ENCODE measurements around the gene FOXJ3.
A peak's percentile ranks its signal among the peaks of the same experiment; 100 is the strongest.

Gene FOXJ3

GRCh38 chr1:42144711-42145388 lies 190.2 kb downstream of the FOXJ3 start:
- H3K36me3 Mint-ChIP-seq, result no peaks in the 10 kb centered on the region
- no peaks in the 10 kb centered on the region for H3K9me3 Mint-ChIP-seq
- ATAC-seq (replicated peaks) (no peak), DNase-seq (no peak)
- peaks cover 0 to 7% of the 10 kb centered on the region in 2 donors for H3K4me1 Mint-ChIP-seq
- H3K4me3 Mint-ChIP-seq, result no peak overlapping the region
- H3K27me3 Mint-ChIP-seq, result peaks cover 15 to 23% of the 10 kb centered on the region in 2 donors
- no peak overlapping the region for H3K27ac Mint-ChIP-seq

GRCh38 chr1:42143896-42144710 lies 190.9 kb downstream of the FOXJ3 start:
- H3K36me3 Mint-ChIP-seq, result no peaks in the 10 kb centered on the region
- H3K27me3 Mint-ChIP-seq, result peaks cover 11 to 23% of the 10 kb centered on the region in 2 donors
- H3K9me3 Mint-ChIP-seq, result no peaks in the 10 kb centered on the region
- H3K4me1 Mint-ChIP-seq, result peaks cover 0 to 7% of the 10 kb centered on the region in 2 donors
- DNase-seq, result no peak
- no peak overlapping the region for H3K27ac Mint-ChIP-seq
- no peak for ATAC-seq (replicated peaks)
- no peak overlapping the region for H3K4me3 Mint-ChIP-seq

GRCh38 chr1:42142894-42143675 lies 191.9 kb downstream of the FOXJ3 start:
- Mint-ChIP-seq H3K4me3 (no peak overlapping the region), H3K27me3 (peaks cover 17 to 30% of the 10 kb centered on the region in 2 donors), H3K9me3 (peaks cover 4 to 6% of the 10 kb centered on the region in 2 donors), H3K27ac (no peak overlapping the region), H3K36me3 (peaks cover 0 to 2% of the 10 kb centered on the region in 2 donors), H3K4me1 (peaks cover 0 to 7% of the 10 kb centered on the region in 2 donors)
- ATAC-seq (replicated peaks), result peak in 1 of 2 donors; percentile 52
- no peak for DNase-seq

- Mint-ChIP-seq H3K9me3 (peaks cover 4 to 6% of the 10 kb centered on the region in 2 donors), H3K4me1 (peaks cover 7 to 9% of the 10 kb centered on the region in 2 donors), H3K27ac (no peak overlapping the region), H3K4me3 (no peak overlapping the region), H3K36me3 (peaks cover 0 to 2% of the 10 kb centered on the region in 2 donors), H3K27me3 (peaks cover 17 to 30% of the 10 kb centered on the region in 2 donors)
- ATAC-seq (replicated peaks) (no peak), DNase-seq (no peak)
These were observed 193.1 kb downstream of the FOXJ3 start for GRCh38 chr1:42141978-42142377.

GRCh38 chr1:42140191-42140590 lies 194.8 kb downstream of the FOXJ3 start:
- H3K36me3 Mint-ChIP-seq, result peaks cover 0 to 2% of the 10 kb centered on the region in 2 donors
- H3K9me3 Mint-ChIP-seq, result peaks cover 4 to 6% of the 10 kb centered on the region in 2 donors
- ATAC-seq (replicated peaks) (no peak), DNase-seq (no peak)
- peaks cover 27 to 30% of the 10 kb centered on the region in 2 donors for H3K27me3 Mint-ChIP-seq
- H3K27ac Mint-ChIP-seq, result no peak overlapping the region
- H3K4me3 Mint-ChIP-seq, result no peak overlapping the region
- H3K4me1 Mint-ChIP-seq, result peaks cover 9 to 16% of the 10 kb centered on the region in 2 donors

GRCh38 chr1:42139444-42139843 lies 195.6 kb downstream of the FOXJ3 start:
- peaks cover 0 to 2% of the 10 kb centered on the region in 2 donors for H3K36me3 Mint-ChIP-seq
- DNase-seq, result no peak
- no peak overlapping the region for H3K27ac Mint-ChIP-seq
- peaks cover 27 to 30% of the 10 kb centered on the region in 2 donors for H3K27me3 Mint-ChIP-seq
- H3K4me3 Mint-ChIP-seq, result no peak overlapping the region
- ATAC-seq (replicated peaks), result no peak
- H3K4me1 Mint-ChIP-seq, result peaks cover 9 to 16% of the 10 kb centered on the region in 2 donors
- peaks cover 4 to 6% of the 10 kb centered on the region in 2 donors for H3K9me3 Mint-ChIP-seq

- peaks cover 0 to 2% of the 10 kb centered on the region in 2 donors for H3K36me3 Mint-ChIP-seq
- ATAC-seq (replicated peaks), result no peak
- H3K9me3 Mint-ChIP-seq, result peaks cover 4 to 6% of the 10 kb centered on the region in 2 donors
- no peak overlapping the region for H3K27ac Mint-ChIP-seq
- no peak overlapping the region for H3K4me3 Mint-ChIP-seq
- DNase-seq, result no peak
- H3K27me3 Mint-ChIP-seq, result peaks cover 27 to 30% of the 10 kb centered on the region in 2 donors
- H3K4me1 Mint-ChIP-seq, result peaks cover 8 to 16% of the 10 kb centered on the region in 2 donors
These were observed 196.4 kb downstream of the FOXJ3 start for GRCh38 chr1:42138586-42138985.

- Mint-ChIP-seq H3K4me1 (peaks cover 2 to 16% of the 10 kb centered on the region in 2 donors), H3K4me3 (no peak overlapping the region), H3K36me3 (peaks cover 0 to 2% of the 10 kb centered on the region in 2 donors), H3K9me3 (peaks cover 4 to 6% of the 10 kb centered on the region in 2 donors), H3K27me3 (peaks cover 21 to 26% of the 10 kb centered on the region in 2 donors), H3K27ac (no peak overlapping the region)
- ATAC-seq (replicated peaks) (peak; percentile 78 to 82), DNase-seq (no peak)
These were observed 197.3 kb downstream of the FOXJ3 start for GRCh38 chr1:42137766-42138165.

GRCh38 chr1:42136466-42136865 lies 198.6 kb downstream of the FOXJ3 start:
- ATAC-seq (replicated peaks) (no peak), DNase-seq (no peak)
- peaks cover 4 to 6% of the 10 kb centered on the region in 2 donors for H3K9me3 Mint-ChIP-seq
- peaks cover 2 to 16% of the 10 kb centered on the region in 2 donors for H3K4me1 Mint-ChIP-seq
- H3K36me3 Mint-ChIP-seq, result peaks cover 0 to 2% of the 10 kb centered on the region in 2 donors
- H3K27ac Mint-ChIP-seq, result no peak overlapping the region
- H3K27me3 Mint-ChIP-seq, result peaks cover 17 to 21% of the 10 kb centered on the region in 2 donors
- H3K4me3 Mint-ChIP-seq, result no peak overlapping the region

GRCh38 chr1:42135426-42135825 lies 199.6 kb downstream of the FOXJ3 start:
- Mint-ChIP-seq H3K9me3 (peaks cover 4 to 6% of the 10 kb centered on the region in 2 donors), H3K4me3 (no peak overlapping the region), H3K36me3 (peaks cover 0 to 2% of the 10 kb centered on the region in 2 donors), H3K27ac (no peak overlapping the region), H3K27me3 (peaks cover 9 to 15% of the 10 kb centered on the region in 2 donors), H3K4me1 (peaks cover 2 to 16% of the 10 kb centered on the region in 2 donors)
- ATAC-seq (replicated peaks), result no peak
- DNase-seq, result no peak

- H3K4me1 Mint-ChIP-seq, result peaks cover 2 to 16% of the 10 kb centered on the region in 2 donors
- H3K9me3 Mint-ChIP-seq, result peaks cover 4 to 6% of the 10 kb centered on the region in 2 donors
- H3K27me3 Mint-ChIP-seq, result peaks cover 13 to 21% of the 10 kb centered on the region in 2 donors
- no peak for DNase-seq
- no peak overlapping the region for H3K27ac Mint-ChIP-seq
- no peak overlapping the region for H3K4me3 Mint-ChIP-seq
- no peak for ATAC-seq (replicated peaks)
- H3K36me3 Mint-ChIP-seq, result peaks cover 0 to 2% of the 10 kb centered on the region in 2 donors
These were observed 201.1 kb downstream of the FOXJ3 start for GRCh38 chr1:42133809-42134526.

- DNase-seq (no peak), ATAC-seq (replicated peaks) (no peak)
- Mint-ChIP-seq H3K36me3 (no peaks in the 10 kb centered on the region), H3K4me1 (peaks cover 2 to 16% of the 10 kb centered on the region in 2 donors), H3K27ac (no peak overlapping the region), H3K4me3 (no peak overlapping the region), H3K27me3 (peaks cover 13 to 16% of the 10 kb centered on the region in 2 donors), H3K9me3 (peaks cover under 1% of the 10 kb centered on the region in 2 donors)
These were observed 201.6 kb downstream of the FOXJ3 start for GRCh38 chr1:42133390-42133789.

- Mint-ChIP-seq H3K9me3 (no peaks in the 10 kb centered on the region), H3K27me3 (peaks cover 11 to 18% of the 10 kb centered on the region in 2 donors), H3K4me1 (no peaks in the 10 kb centered on the region), H3K36me3 (no peaks in the 10 kb centered on the region), H3K4me3 (no peak overlapping the region), H3K27ac (no peak overlapping the region)
- DNase-seq (no peak), ATAC-seq (replicated peaks) (no peak)
These were observed 204.9 kb downstream of the FOXJ3 start for GRCh38 chr1:42130061-42130660.
